Activated T-helper 1 cell treated with anti-CD3 and anti-CD28 coated beads, Interleukin-12 subunit alpha, Interleukin-12 subunit beta, Interleukin-2, Interleukin-4 antibody, amounts not matched to agents 30 ng/mL and 10 ng/mL and 1 ng/mL, durations not matched to agents 14 hours and 24 hours and 36 hours (primary cell): Measurements from ENCODE around the gene MEGF8. TPM values are rescaled to one million over a fixed set of nuclear protein-coding genes. Genes with fewer than 3 reads are reported as not detected.

ENCODE experiments used
- DNase-seq: peaks from one replicate; pipeline ENCODE4 v3.0.0; 2021; ENCODE audit warnings: low spot score
- H3K27ac Mint-ChIP-seq: one replicate; pipeline ENCODE4 v1.8.0; 2021; ENCODE audit warnings: mild to moderate bottlenecking, mixed read lengths
- H3K27me3 Mint-ChIP-seq: one replicate; pipeline ENCODE4 v1.8.0; 2022; ENCODE audit warnings: mild to moderate bottlenecking, moderate library complexity, mixed read lengths; ENCODE audit not compliant: insufficient read depth
- H3K36me3 Mint-ChIP-seq: one replicate; pipeline ENCODE4 v1.8.0; 2021; ENCODE audit warnings: low read depth, mixed read lengths
- H3K4me1 Mint-ChIP-seq: one replicate; pipeline ENCODE4 v1.8.0; 2021; ENCODE audit warnings: low read depth, mixed read lengths
- H3K4me3 Mint-ChIP-seq: one replicate; pipeline ENCODE4 v1.8.0; 2021; ENCODE audit warnings: mild to moderate bottlenecking, moderate library complexity, mixed read lengths
- H3K9me3 Mint-ChIP-seq: one replicate; pipeline ENCODE4 v1.8.0; 2021; ENCODE audit warnings: mixed read lengths
- intact Hi-C: fragments of 100-400 bp; cut with micrococcal nuclease; formaldehyde crosslinking; loops from one replicate; pipeline ENCODE4 v1.15.1; 2024
- total RNA-seq: library from RNA; stranded (reverse); gene quantifications from 2 replicates; pipeline ENCODE4 v1.2.3, GENCODE V29; 2022

Gene MEGF8
- total RNA-seq, 1 donor from 2014 or later: 7.5 TPM

DNA sequence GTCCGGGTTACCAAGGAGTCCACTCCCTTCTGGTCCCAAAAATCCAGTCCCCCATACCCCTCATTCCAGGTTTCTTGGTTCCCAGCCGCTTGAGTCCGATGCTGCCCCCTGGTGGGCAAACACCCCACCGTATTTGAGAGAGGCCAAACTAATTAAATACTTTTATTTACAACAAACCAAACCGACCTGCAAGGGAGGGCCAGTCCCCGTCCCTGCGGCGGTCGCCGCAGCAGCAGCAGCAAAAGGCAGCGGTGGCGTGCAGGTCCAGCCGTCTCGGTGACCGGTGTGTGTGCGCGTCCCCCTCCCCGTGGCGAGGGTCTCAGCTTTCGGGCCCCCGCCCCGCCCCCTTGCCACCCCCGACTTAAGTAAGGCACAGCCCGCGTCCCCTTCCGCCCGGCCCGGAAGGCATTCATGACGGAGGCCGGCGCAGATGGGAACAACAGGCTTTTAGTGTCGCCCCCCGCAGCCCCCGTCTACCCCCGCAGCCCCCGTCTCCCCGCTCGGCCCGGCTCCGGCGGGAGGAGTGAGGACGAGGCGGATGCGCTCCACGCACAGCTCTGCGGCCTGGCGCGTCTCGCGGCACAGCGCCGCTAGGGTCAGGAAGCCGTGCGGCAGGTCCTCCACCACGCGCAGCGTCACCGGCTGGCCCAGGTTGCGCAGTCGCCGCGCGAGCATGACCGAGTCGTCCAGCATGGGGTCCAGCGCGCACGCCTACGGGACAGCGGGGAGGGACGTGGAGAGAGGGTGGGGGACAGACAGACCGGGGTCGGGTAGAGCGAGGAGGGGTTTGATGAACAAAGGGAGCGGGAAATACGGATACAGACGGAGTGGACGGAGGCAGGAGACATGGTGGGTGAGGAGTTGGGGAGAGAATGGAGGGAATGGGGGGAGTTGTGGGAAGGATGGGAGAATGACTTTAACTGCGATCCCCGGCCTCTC is 76.2 kb downstream of the MEGF8 start:
- DNase-seq: peak; percentile 57
- Mint-ChIP-seq H3K27me3 (no peaks in the 10 kb centered on the region), H3K36me3 (peaks cover 24% of the 10 kb centered on the region), H3K4me1 (peaks cover 31% of the 10 kb centered on the region), H3K27ac (peak overlapping the region; percentile 61), H3K4me3 (peak overlapping the region; percentile 76), H3K9me3 (no peaks in the 10 kb centered on the region)
- intact Hi-C loops: loop anchor here (1.0 kb wide), 1 partner anchor 22 kb away; no protein-coding TSS in a partner anchor

DNA sequence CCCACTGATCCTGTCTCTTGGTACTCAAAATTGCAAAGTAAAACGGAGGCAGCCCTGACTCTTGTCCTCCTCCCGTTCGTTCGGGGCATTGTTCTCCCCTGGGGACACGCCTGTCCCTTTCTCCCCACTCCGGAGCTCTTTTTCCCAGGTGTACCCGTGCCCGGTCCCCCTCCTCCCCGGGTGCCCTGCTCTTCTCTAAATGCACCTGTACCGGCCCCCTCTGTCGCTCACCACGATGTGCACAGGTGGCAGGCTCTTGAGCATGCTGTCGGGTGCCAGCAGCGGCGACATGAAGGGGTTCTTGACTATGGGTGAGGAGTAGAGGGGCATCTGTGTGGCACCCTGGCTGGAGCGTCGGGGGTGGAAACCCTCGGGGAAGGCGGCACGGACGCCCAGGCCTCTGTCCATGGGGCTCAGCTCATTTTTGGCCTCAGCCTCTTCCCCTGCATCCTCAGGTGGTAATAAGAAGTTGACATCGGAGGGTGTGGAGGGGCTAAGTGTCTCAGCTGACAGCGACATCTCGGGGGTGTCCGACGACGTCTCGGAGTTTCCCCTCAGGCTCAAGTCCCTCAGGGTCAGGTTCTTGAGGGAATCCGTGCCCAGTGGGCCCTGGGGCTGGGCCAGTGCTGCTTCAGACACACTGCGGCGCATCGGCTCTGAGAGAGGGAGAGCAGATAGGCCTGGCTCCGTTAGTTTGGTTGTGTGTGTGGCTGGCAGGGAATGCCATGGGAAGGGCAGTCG is 77.1 kb downstream of the MEGF8 start:
- H3K36me3 Mint-ChIP-seq: peaks cover 30% of the 10 kb centered on the region
- intact Hi-C loops: no loop called here
- peaks cover 25% of the 10 kb centered on the region for H3K4me1 Mint-ChIP-seq

DNA sequence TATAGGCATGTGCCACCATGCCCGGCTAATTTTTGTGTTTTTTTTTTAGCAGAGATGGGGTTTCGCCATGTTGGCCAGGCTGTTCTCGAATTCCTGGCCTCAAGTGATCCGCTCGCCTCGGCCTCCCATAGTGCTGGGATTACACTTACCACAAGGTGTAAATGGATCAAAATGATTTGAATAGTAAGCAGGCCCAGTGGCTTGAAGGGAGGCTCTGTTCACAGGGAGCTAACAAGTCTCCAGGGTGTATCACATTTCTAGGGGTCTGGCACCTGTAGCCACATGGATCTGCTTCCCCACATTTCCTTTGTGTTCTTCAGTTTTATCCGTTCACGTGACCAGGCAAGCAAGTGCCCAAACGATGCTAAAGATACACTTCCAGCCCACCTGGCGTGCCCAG is 78.2 kb downstream of the MEGF8 start:
- Mint-ChIP-seq H3K36me3 (peaks cover 27% of the 10 kb centered on the region), H3K27me3 (no peaks in the 10 kb centered on the region), H3K9me3 (no peaks in the 10 kb centered on the region), H3K4me1 (peaks cover 19% of the 10 kb centered on the region), H3K4me3 (no peak overlapping the region), H3K27ac (no peak overlapping the region)
- DNase-seq: no peak
- intact Hi-C loops: no loop called here

More for the DNA sequence above, 77.1 kb downstream of the MEGF8 start:
- DNase-seq: no peak
- H3K27me3 Mint-ChIP-seq: no peaks in the 10 kb centered on the region
- peak overlapping the region; percentile 61 for H3K27ac Mint-ChIP-seq
- no peaks in the 10 kb centered on the region for H3K9me3 Mint-ChIP-seq
- H3K4me3 Mint-ChIP-seq: peak overlapping the region; percentile 76

DNA sequence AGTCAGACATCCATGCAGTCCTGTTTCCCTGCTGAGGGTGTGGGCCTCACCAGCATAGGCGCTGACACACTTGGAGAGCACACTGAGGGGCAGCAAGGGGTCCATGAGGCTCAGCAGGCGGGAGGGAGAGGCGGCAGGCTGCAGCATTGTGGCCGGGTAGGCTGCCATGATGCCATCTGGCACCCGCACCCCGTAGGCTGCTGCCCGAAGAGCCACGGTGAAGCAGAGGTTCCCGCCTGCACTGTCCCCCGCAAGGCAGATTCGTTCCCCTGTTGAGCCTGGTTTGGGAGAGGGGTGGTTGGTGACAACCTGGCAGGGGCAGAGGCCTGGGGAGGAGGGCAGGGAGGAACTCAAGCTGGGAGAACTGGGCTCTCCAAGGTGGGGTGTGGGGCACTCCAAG is 80.7 kb downstream of the MEGF8 start:
- Mint-ChIP-seq H3K27ac (no peak overlapping the region), H3K36me3 (peaks cover 22% of the 10 kb centered on the region), H3K4me3 (no peak overlapping the region), H3K9me3 (no peaks in the 10 kb centered on the region), H3K27me3 (no peaks in the 10 kb centered on the region), H3K4me1 (peaks cover 6% of the 10 kb centered on the region)
- intact Hi-C loops: no loop called here
- no peak for DNase-seq

DNA sequence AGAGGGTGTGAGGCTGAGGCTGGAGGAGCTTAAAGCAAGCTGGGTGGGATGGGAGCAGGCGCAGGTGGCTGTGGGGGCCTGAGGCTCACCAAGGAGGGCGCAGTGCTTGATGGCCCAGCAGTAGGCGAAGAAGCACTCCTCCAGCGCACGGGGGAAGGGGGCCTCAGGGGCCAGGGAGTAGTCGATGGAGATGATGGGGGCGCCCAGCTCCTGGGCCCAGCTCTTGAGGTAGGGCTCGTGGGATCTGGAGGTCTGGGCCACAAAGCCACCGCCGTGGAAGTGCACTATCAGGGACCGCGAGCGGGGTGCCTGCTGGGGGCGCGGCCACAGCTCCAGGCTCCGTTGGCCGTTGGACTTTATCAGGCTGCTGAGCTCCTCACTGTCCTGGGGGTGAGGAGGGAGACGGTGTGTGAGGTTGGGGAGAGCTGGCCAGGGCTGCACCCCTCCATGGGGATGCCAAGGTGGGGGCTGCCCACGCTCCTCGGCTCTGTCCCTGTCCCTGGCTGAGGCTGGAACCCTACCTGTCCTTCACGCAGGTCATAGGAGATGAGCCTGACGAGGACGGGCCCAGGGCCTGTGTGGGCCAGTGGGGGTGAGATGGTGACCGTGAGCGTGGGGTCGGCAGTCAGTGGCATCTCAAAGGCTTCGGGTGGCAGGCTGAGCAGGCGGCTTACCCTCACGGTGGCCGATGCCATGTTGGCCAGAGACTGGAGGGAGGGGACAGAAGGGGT is 81.8 kb downstream of the MEGF8 start:
- H3K9me3 Mint-ChIP-seq: no peaks in the 10 kb centered on the region
- intact Hi-C loops: no loop called here
- H3K36me3 Mint-ChIP-seq: peaks cover 19% of the 10 kb centered on the region
- peaks cover 4% of the 10 kb centered on the region for H3K4me1 Mint-ChIP-seq
- DNase-seq: no peak
- H3K4me3 Mint-ChIP-seq: no peak overlapping the region
- no peaks in the 10 kb centered on the region for H3K27me3 Mint-ChIP-seq
- H3K27ac Mint-ChIP-seq: no peak overlapping the region

DNA sequence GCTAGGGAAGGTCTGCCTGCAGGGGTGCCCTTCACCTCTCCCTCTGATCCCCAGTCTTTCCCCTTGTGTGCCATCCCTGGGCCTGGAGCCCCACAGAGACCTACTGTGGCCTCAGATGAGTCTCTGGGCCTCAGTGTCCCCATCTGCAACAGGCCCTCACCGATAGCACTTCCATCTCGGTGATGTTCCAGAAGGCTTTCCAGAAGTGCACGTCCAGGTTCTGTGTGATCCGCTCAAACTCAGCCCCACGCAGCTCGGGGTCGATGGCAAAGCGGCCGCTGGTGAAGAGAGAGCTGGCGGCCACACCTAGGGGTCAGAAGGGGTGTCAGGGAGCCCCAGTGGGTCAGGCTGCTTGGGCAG is 82.4 kb downstream of the MEGF8 start:
- H3K27ac Mint-ChIP-seq: no peak overlapping the region
- H3K4me1 Mint-ChIP-seq: no peaks in the 10 kb centered on the region

DNA sequence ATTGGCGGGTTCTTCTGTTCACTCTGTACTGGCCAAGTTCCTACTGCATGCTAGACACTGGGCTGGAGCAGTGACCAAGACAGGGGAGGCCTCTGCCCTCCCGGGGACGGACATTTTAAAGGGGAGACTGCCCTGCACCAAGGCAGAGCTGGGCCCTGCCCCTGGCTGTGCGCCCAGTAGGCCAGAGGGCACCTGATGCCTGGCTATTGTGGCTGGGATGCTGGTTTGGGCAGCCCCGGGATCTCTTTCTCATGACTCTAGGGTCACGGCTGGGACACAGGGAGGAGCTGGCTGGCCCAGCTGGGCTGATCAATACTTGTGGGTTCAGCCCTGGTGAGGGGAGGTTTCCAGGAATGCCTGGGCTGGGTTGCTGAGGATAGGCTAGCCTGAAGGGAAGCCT is 84.0 kb downstream of the MEGF8 start:
- Mint-ChIP-seq H3K4me3 (no peak overlapping the region), H3K27ac (no peak overlapping the region), H3K4me1 (no peaks in the 10 kb centered on the region), H3K9me3 (no peaks in the 10 kb centered on the region), H3K36me3 (peaks cover 15% of the 10 kb centered on the region), H3K27me3 (no peaks in the 10 kb centered on the region)
- intact Hi-C loops: no loop called here
- no peak for DNase-seq

More for the DNA sequence above, 82.4 kb downstream of the MEGF8 start:
- peaks cover 18% of the 10 kb centered on the region for H3K36me3 Mint-ChIP-seq
- no peak overlapping the region for H3K4me3 Mint-ChIP-seq
- DNase-seq: no peak
- no peaks in the 10 kb centered on the region for H3K9me3 Mint-ChIP-seq
- no peaks in the 10 kb centered on the region for H3K27me3 Mint-ChIP-seq
- intact Hi-C loops: no loop called here

DNA sequence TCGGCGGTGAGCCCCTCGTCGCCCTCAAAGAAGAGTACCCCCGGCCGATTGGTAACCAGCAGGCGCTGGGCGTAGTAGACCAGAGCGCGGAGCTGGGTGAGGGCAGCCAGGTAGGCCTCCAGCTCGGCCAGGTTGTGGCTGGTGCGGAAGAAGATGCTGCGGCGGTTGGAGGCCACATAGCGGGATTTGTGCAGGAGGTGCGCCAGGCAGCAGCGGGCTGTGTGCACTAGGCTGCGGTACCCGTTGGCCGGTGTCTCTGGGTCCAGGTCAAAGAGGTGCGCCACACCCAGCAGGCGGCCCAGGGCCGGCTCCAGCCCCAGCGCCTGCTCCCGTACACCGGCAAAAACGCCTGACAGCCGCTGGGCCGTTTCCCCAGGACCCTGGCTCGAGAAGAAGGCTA is 84.9 kb downstream of the MEGF8 start:
- Mint-ChIP-seq H3K9me3 (no peaks in the 10 kb centered on the region), H3K27me3 (no peaks in the 10 kb centered on the region), H3K27ac (no peak overlapping the region), H3K36me3 (peaks cover 12% of the 10 kb centered on the region), H3K4me1 (no peaks in the 10 kb centered on the region), H3K4me3 (no peak overlapping the region)
- DNase-seq: no peak
- intact Hi-C loops: no loop called here

DNA sequence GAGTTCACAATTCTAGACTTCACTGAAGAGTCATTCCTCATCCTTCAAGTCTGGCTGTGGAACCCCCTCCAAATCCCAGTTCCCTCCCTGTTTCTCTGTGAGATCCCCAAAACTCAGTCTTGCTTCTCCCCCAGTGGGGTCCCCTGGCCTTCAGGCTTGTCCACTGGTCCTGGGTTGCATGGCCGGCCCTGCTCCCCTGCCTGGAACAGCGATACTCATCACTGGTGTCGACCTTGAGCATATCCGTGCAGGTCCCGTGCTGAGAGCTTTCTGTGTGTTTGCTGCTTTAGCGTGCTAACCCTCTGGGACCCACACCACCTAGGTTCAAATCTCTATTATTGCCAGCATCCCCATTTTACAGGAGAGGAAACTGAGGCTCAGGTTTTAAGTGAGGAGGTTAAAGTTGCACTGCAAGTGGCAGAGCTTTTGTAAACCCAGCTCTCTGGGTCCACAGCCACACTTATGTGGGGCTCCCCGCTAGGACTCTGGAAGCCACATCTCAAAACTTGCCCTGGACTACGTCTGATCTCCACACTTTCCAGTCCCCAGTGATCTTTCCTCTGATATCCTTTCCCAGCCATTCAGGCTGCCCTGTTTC is 86.2 kb downstream of the MEGF8 start:
- DNase-seq: no peak
- intact Hi-C loops: no loop called here
- no peak overlapping the region for H3K4me3 Mint-ChIP-seq
- no peaks in the 10 kb centered on the region for H3K9me3 Mint-ChIP-seq
- H3K4me1 Mint-ChIP-seq: no peaks in the 10 kb centered on the region
- no peaks in the 10 kb centered on the region for H3K27me3 Mint-ChIP-seq
- peaks cover 10% of the 10 kb centered on the region for H3K36me3 Mint-ChIP-seq
- H3K27ac Mint-ChIP-seq: no peak overlapping the region

DNA sequence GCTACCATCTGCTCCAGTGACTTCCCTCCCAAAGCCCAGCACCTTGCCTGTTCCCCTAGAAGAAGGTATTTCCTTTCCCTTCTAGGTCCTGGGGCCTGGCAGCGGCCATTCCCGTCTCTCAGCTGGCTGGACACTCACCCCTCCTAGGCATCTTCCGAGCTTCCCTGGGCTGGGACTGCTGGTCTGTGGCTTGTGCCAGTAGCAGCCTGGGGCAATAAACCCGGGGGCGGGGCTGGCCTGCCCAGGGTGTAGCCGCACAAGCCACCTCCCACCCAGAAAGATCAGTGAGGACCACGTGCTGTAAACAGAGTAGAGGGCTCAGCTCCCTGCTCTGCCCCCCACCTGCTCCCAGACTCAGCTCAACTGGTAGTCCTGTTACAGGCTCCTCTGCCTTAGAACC is 86.8 kb downstream of the MEGF8 start:
- intact Hi-C loops: no loop called here
- Mint-ChIP-seq H3K9me3 (no peaks in the 10 kb centered on the region), H3K4me3 (no peak overlapping the region), H3K27me3 (no peaks in the 10 kb centered on the region), H3K36me3 (peaks cover 4% of the 10 kb centered on the region), H3K4me1 (no peaks in the 10 kb centered on the region), H3K27ac (no peak overlapping the region)
- no peak for DNase-seq

DNA sequence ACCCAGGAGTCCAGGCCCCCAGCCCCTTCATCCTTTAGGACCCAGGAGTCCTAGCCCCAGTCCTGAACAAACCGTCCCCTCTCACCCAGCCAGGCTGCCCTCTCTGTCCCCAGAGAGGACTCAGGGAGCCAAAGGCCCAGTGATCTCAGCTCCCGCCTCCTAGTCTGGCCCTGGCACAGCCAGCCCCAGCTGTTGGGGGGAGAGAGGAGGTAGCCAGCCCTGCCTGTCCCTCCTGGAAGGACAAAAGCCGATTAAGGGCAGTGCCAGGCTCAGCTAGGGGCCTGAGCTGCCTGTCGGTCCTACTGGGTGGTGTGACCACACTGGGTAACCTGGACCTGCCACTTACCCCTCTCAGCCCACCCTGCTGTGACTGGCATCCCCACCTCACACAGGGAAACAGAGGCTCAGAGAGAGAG is 87.2 kb downstream of the MEGF8 start:
- DNase-seq: no peak
- Mint-ChIP-seq H3K27ac (no peak overlapping the region), H3K9me3 (no peaks in the 10 kb centered on the region), H3K36me3 (peaks cover 4% of the 10 kb centered on the region), H3K27me3 (no peaks in the 10 kb centered on the region), H3K4me3 (no peak overlapping the region), H3K4me1 (no peaks in the 10 kb centered on the region)
- intact Hi-C loops: no loop called here

DNA sequence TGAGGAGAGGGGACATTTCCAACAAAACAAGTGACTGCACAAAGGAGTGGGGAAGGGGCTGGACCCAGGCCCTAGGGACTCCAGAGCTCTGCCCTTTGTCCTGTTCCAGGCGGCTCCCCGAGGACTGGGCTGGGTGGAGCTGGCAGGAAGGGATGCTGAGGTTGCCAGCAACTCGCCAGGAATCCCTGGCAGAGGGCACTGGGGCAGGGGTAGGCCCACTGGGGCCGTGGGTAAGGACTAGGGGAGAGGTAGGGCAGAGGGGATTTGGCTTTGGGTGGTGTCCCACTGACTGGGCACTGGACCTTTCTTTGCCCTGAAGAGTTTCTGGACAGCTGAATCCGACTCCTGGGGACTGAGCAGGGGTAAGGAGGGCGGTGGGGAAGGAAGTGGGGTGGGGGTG is 93.9 kb downstream of the MEGF8 start:
- Mint-ChIP-seq H3K4me3 (no peak overlapping the region), H3K4me1 (peaks cover 32% of the 10 kb centered on the region), H3K27me3 (no peaks in the 10 kb centered on the region), H3K27ac (no peak overlapping the region), H3K9me3 (no peaks in the 10 kb centered on the region), H3K36me3 (peaks cover 6% of the 10 kb centered on the region)
- DNase-seq: no peak
- intact Hi-C loops: no loop called here
